HTR-8/SVneo (cell line): ENCODE measurements around the gene PTGES3L.
"Not testable (repeated sequence)": the region's sequence is repeated elsewhere in the genome, so short reads cannot be mapped to it uniquely, and the experiment has no call there.

Source experiments
- DNase-seq: peaks from one replicate; pipeline ENCODE4 v3.0.0; 2011; ENCODE audit warnings: low spot score, mixed read lengths; ENCODE audit not compliant: insufficient read length
- FAIRE-seq: peaks from 2 replicates; lab custom pipeline; 2011; peaks lifted over from hg19 to GRCh38; lab: Jason Lieb, UNC

Gene PTGES3L

DNA sequence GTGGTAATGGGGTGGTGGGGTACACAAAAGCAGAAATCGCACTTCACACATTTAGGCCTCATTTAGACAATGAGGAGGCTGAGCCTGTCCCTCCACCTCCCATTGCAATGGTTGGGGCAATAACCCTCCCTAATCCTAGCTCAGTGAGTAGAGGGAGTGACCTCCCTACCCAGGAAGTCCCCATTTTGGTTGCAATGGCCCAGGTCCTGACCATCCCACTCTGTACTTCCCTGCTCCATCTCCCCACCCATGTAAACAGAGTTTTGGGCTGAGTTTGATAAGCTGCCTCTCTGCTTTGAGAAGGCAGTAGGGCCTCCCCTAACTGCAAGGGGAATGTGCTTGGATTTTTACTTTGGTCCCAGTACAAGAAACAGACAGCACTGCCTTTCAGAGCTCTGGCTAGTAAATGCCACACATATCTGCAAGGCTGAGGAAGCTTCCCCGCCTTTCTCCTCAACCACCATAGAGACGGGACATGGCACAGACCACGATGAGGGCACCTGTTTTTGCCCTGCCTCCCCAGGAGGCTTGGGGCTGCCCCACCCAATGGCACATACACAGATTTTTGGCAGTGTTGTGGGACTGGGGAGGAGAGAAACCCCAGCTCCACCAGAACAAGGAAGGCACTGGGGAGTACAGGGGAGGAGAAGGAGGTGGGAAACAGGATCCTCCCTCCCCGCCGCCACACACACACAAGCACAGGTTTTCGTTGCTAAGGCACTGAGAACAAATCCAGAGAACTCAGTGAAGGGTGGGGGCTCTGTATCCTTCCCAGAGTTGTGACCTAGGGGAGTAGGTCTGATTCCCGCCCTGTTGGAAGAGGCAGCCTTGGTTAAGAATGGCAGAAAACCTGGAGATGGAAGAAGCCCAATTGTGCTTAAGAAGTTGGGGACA, 35.0 kb upstream of the PTGES3L start:
- DNase-seq, result no peak
- peak; percentile 9 for FAIRE-seq

DNA sequence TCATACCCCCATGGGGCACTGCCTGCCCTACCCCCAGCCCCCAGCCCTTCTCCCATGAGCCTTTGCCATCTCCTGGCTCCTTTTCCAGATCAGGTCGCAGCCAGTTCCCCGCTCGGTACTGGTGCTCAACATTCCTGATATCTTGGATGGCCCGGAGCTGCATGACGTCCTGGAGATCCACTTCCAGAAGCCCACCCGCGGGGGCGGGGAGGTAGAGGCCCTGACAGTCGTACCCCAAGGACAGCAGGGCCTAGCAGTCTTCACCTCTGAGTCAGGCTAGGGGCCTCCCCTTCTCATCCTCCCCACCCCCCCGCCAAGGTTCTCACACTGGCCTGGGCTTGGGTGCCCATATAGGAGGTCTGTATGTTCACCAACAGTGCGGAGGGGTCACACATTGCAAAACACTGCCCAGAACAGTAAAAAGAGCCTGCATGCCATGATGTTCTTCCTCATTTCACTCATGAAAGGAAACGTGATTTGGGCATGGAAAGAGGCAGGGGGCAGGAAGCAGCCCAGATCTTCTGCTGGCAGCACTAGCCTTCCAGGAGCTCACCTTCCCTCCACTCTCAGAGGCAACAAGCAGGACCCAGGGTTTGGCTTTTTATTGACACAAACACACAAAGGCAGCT, 34.3 kb upstream of the PTGES3L start:
- no peak for DNase-seq
- no peak for FAIRE-seq

GRCh38 chr17:43013296-43013695, 33.4 kb upstream of the PTGES3L start:
- DNase-seq (no peak), FAIRE-seq (peak; percentile 57)

GRCh38 chr17:43011728-43012472, 32.0 kb upstream of the PTGES3L start:
- no peak for DNase-seq
- peak; percentile 57 for FAIRE-seq

GRCh38 chr17:43010667-43011308, 30.9 kb upstream of the PTGES3L start:
- FAIRE-seq, result no peak
- no peak for DNase-seq

DNA sequence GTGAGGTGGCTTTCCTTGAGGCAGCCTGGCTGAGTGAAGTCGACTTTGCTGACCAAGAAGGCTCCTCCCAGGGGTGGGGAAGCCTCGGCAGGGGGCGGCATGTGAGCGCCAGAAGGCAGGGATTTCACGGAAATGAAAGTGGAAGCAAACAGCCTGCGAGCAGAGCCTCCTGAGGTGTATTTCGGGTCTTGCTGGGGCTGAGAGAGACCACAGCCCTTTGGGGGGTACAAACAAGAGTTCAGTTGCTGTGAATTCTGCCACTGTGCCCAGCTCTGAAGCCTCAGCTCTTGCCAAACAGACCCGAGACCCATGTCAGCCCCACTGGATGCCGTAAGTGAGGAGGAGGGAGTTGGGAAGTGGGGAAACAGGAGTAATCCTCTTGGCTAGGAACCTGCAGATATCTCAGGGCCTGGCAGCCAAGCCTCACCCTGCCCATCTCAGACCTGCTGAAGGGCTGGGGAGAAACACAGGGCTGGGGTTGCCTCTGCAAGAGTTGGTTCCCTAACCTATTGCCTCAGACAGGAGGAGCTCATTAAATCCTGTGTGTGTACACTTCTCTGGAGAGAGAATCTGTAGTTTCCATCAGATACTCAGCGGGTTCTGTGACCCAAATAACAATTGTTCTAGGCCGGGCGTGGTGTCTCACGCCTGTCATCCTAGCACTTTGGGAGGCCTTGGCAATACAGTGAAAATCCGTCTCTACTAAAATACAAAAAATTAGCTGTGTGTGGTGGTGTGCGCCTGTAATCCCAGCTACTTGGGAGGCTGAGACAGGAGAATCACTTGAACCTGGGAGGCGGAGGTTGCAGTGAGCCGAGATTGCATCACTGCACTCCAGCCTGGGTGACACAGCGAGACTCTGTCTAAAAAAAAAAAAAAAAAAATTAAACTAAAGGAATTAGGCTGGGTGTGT, 27.0 kb upstream of the PTGES3L start, which contains the start of gene IFI35:
IFI35 (plus strand) TSS at position 146 of the 913 bp plus-strand sequence; CDS start at position 310, 164 bp downstream.
- DNase-seq (peak; percentile 90), FAIRE-seq (no peak)

GRCh38 chr17:43003542-43004172, 23.8 kb upstream of the PTGES3L start:
- FAIRE-seq (no peak), DNase-seq (no peak)

DNA sequence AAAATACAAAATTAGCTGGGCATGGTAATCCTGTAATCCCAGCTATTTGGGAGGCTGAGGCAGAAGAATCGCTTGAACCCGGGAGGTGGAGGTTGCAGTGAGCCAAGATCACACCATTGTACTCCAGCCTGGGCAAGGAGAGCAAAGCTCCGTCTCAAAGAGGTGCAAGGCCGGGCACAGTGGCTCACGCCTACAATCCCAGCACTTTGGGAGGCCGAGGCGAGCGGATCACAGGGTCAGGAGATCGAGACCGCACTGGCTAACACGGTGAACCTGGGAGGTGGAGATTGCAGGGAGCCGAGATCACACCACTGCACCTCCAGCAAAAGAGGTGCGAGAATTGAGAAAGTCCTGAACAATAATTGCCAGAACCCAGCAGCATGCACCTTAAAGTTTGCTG, 21.0 kb upstream of the PTGES3L start:
- FAIRE-seq, result not testable (repeated sequence)

DNA sequence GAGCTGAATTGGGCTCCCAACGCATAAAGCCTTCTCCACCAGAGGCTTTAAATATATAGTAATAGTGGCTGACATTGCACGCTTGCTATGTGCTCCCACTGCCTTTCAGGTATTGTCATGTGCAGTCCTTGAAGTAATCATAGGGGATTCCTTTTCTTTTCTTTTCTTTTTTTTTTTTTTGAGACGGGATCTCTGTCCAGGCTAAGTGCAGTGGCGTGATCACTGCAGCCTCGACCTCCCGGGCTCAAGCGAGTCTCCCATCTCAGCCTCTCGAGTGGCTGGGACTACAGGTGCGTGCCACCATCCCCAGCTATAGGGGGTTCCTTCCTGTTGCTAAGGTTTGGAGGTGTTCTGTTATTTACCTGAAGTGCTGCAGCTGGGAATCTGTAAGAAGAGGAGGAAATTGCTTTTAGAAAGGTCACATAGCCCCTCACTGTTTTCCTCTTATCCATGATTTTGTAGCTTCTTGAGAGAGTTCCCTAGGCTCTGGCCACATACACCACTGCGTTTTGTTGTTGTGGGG, 19.2 kb upstream of the PTGES3L start:
- no peak for FAIRE-seq
- no peak for DNase-seq

More for the DNA sequence above, 21.0 kb upstream of the PTGES3L start:
- not testable (repeated sequence) for DNase-seq

DNA sequence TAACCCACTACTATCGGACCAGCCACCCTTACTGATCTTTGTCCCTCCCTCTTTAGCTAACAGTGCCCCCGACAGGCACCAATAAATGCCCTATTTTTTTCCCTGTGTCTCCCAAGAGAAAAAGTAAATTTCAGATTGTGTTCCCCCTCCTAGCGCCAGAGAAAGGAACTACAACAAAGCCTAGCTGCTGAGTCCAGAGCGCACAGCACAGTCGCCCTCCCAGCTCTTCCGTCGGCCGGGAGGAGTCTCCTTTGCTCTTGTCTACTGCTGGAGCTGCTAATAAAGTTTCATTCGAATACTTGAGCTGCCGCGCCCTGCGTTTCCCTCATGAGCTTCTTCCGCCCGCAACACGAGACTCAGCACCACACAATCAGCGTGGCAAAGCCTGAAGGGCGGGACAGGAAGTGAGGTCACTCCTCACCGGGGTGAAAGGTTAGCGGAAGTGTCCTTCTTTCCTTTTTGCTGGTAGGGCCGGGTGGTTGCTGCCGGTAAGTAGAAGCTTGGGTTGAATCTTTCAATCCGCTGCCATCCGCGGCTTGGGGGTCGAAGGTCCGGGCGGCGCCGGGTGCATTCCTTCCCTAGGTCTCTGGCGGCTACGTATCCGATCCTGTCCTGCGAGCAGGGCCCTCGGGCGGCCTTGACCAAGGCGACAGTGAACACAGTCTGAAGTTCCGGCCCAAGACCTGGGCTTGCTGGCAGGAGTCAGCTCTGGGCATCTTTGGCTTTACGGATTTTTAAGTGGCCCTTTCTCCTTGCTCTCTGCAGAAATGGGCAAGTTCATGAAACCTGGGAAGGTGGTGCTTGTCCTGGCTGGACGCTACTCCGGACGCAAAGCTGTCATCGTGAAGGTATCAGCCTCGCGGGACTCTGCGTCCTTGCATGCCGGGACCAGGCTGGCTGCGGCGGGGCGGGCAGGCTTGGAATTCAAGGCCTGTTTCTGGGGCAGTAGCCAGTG, 18.4 kb upstream of the PTGES3L start, which contains the start of gene RPL27:
RPL27 (plus strand) TSS at position 436 of the 955 bp plus-strand sequence; CDS start at position 768, 332 bp downstream.
- DNase-seq (peak; percentile 98), FAIRE-seq (peak; percentile 98)

GRCh38 chr17:42997390-42997983, 17.6 kb upstream of the PTGES3L start:
- FAIRE-seq, result no peak
- no peak for DNase-seq

DNA sequence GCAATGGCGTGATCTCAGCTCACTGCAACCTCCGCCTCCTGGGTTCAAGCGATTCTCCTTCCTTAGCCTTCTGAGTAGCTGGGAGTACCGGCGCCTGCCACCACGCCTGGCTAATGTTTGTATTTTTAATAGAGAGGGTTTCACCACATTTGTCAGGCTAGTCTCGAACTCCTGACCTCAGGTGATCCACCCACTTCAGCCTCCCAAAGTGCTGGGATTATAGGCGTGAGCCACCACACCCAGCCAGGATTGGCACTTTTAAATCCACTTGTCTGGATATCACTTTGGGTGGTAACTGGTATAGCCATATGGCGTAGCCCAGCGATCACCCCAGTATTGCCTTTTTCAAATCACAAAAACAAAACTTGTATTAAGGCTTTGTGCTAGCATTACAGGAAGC, 14.0 kb upstream of the PTGES3L start:
- not testable (repeated sequence) for FAIRE-seq

GRCh38 chr17:42992872-42993271, 13.0 kb upstream of the PTGES3L start:
- peak; percentile 54 for FAIRE-seq
- DNase-seq, result no peak

More for the DNA sequence above, 14.0 kb upstream of the PTGES3L start:
- not testable (repeated sequence) for DNase-seq

DNA sequence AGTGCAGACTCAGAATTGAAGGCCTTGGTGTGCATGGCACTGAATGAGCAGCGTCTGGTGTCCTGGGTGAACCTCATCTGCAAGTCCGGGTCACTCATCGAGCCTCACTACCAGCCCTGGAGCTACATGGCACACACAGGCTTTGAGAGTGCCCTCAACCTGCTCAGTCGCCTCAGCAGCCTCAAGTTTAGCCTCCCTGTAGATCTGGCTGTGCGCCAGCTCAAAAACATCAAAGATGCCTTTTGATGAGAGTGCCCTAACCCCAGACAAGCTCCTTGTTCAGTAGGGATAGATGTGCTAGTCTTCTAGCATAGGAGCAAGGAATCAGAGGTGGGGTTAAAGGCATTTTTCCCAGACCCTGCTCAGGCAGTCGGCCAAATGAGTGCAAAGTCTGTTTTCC, 11.6 kb upstream of the PTGES3L start:
- DNase-seq, result no peak
- FAIRE-seq, result no peak

DNA sequence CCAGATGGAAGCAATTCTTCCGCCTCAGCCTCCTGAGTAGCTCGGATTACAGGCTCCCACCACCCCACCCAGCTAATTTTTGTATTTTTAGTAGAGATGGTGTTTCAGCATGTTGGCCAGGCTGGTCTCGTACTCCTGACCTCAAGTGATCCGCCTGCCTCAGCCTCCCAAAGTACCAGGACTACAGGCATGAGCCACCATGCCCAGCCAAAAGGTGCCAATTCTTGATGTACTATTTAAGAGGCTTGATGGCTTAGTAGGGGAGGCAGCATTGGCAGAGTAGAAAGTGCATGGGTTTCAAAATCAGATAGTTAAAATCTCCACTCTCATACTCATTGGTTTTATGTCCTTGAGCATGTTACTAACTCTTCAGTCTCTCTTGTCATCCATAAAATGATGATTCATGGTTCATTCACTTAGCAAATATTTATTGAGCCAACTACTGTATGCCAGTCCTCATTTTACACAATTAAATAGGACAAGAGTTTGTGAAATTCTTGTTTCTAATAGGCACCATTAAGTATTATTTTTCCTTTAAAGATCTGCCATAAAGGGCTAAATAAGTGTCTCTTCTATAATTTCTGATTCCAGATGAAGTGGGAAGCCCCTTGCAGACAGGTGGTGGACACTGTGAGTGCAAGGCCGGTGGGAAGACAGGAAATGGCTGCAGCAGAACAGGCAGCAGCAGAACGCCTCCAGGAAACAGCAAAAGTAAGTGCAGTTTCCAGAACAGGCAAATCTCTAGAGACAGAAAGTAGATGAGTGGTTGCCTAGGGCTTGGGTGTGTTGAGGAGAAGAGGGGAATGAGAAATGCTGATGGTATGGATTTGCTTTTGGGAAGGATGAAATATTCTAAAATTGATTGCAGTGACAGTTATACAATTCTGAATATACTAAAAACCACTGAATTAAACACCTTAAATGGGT, 10.1 kb upstream of the PTGES3L start:
- DNase-seq, result no peak
- peak; percentile 4 for FAIRE-seq

DNA sequence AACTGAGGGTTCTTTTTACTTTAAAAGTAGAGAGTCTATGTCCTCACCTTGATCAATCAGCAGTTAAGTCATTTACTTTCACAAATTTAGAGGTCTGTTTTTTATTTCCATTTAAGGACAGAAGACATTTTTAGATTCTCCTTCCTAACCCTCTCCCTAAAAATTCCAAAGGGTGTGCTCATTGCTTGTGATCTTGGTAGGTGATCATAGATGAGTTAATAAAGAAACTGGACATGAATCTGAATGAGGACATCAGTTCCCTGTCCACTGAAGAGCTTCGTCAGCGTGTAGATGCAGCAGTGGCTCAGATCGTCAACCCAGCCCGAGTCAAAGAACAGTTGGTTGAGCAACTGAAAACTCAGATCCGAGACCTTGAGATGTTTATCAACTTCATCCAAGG, 9.3 kb upstream of the PTGES3L start:
- no peak for FAIRE-seq
- no peak for DNase-seq
